HEK293T (cell line): ENCODE results near the gene PEX13.
"Not testable (repeated sequence)": the region's sequence is repeated elsewhere in the genome, so short reads cannot be mapped to it uniquely, and the experiment has no call there.

Experiments
- ARNT ChIP-seq: fragments of 450-650 bp; IDR thresholded peaks from 2 replicates; pipeline ENCODE4 v1.6.1; 2017; ENCODE audit warnings: mild to moderate bottlenecking
- BHLHE40 ChIP-seq: fragments of 450-650 bp; IDR thresholded peaks from 2 replicates; pipeline ENCODE4 v1.6.1; 2016; ENCODE audit warnings: mild to moderate bottlenecking, moderate library complexity, borderline replicate concordance
- CTBP1 ChIP-seq: fragments of 450-650 bp; IDR thresholded peaks from 2 replicates; pipeline ENCODE4 v1.6.1; 2016; ENCODE audit warnings: borderline replicate concordance
- ELF4 ChIP-seq: fragments of 450-650 bp; IDR thresholded peaks from 2 replicates; pipeline ENCODE4 v1.6.1; 2017; ENCODE audit warnings: antibody characterized with exemption
- FOXA1 ChIP-seq: fragments of 450-650 bp; IDR thresholded peaks from 2 replicates; pipeline ENCODE4 v1.6.1; 2016; ENCODE audit warnings: mild to moderate bottlenecking
- FOXM1 ChIP-seq: fragments of 450-650 bp; IDR thresholded peaks from 2 replicates; pipeline ENCODE4 v1.6.1; 2017; ENCODE audit warnings: mild to moderate bottlenecking, borderline replicate concordance
- NFRKB ChIP-seq: fragments of 450-650 bp; IDR thresholded peaks from 2 replicates; pipeline ENCODE4 v1.6.1; 2016; ENCODE audit warnings: mild to moderate bottlenecking, moderate library complexity
- SP1 ChIP-seq: fragments of 450-650 bp; IDR thresholded peaks from 2 replicates; pipeline ENCODE4 v1.6.1; 2017
- SUZ12 ChIP-seq: fragments of 450-650 bp; IDR thresholded peaks from 2 replicates; pipeline ENCODE4 v1.6.1; 2016; ENCODE audit warnings: mild to moderate bottlenecking
- TARDBP ChIP-seq: fragments of 450-650 bp; IDR thresholded peaks from 2 replicates; pipeline ENCODE4 v1.6.1; 2016

- not testable (repeated sequence) for TF ChIP-seq ELF4, ARNT, BHLHE40, FOXM1, NFRKB, FOXA1, TARDBP, CTBP1, SP1, SUZ12
Observed at GRCh38 chr2:61034592-61034991, 17.1 kb downstream of the PEX13 start.
